Measurements from ENCODE around the gene SYS1. TPM values are rescaled to one million over a fixed set of nuclear protein-coding genes. Genes with fewer than 3 reads are reported as not detected.
"Not testable (repeated sequence)": the region's sequence is repeated elsewhere in the genome, so short reads cannot be mapped to it uniquely, and the experiment has no call there.

Gene SYS1
- polyA plus RNA-seq, 12 donors: 13.7 to 24.6 (median 15.6) TPM; not detected in 1

- DNase-seq: no peak
These were observed 24.6 kb upstream of the SYS1 start for GRCh38 chr20:45338121-45339030.

- no peak for DNase-seq
These were observed 23.9 kb upstream of the SYS1 start for GRCh38 chr20:45339084-45339483.

- no peak for DNase-seq
These were observed 23.2 kb upstream of the SYS1 start for GRCh38 chr20:45339799-45340198.

- no peak for DNase-seq
These were observed 22.6 kb upstream of the SYS1 start for GRCh38 chr20:45340236-45340847.

- DNase-seq: no peak
These were observed 22.0 kb upstream of the SYS1 start for GRCh38 chr20:45340951-45341350.

- no peak for DNase-seq
These were observed 21.4 kb upstream of the SYS1 start for GRCh38 chr20:45341579-45341938.

- DNase-seq: no peak
These were observed 20.8 kb upstream of the SYS1 start for GRCh38 chr20:45341939-45342854.

GRCh38 chr20:45342855-45343531 lies 20.0 kb upstream of the SYS1 start:
- DNase-seq: no peak

GRCh38 chr20:45343532-45344167 lies 19.3 kb upstream of the SYS1 start:
- DNase-seq: no peak

GRCh38 chr20:45344168-45344860 lies 18.6 kb upstream of the SYS1 start:
- no peak for DNase-seq

- no peak for DNase-seq
These were observed 17.6 kb upstream of the SYS1 start for GRCh38 chr20:45345104-45345936.

- no peak for DNase-seq
These were observed 16.7 kb upstream of the SYS1 start for GRCh38 chr20:45346291-45346718.

- DNase-seq: no peak
These were observed 16.1 kb upstream of the SYS1 start for GRCh38 chr20:45346851-45347250.

- no peak for DNase-seq
These were observed 15.5 kb upstream of the SYS1 start for GRCh38 chr20:45347297-45347935.

- DNase-seq: no peak
These were observed 14.8 kb upstream of the SYS1 start, which contains the start of gene SDC4 for GRCh38 chr20:45347936-45348778. SDC4 (minus strand) TSS chr20:45348424; CDS start chr20:45348384, 40 bp downstream.

GRCh38 chr20:45350217-45350616 lies 12.7 kb upstream of the SYS1 start:
- DNase-seq: no peak

- DNase-seq: not testable (repeated sequence)
These were observed 12.2 kb upstream of the SYS1 start for GRCh38 chr20:45350795-45351194.

GRCh38 chr20:45352729-45353128 lies 10.2 kb upstream of the SYS1 start:
- DNase-seq: no peak

Data from muscle of arm (tissue), 12 donors.